Right kidney (tissue), 1 donor: ENCODE results near the gene ADAP1.

Experiments used
- DNase-seq: peaks from one replicate; pipeline ENCODE4 v3.0.0-alpha.2; 2016

ADAP1 gene

GRCh38 chr7:894927-895450 lies 59.5 kb downstream of the ADAP1 start:
- no peak for DNase-seq

GRCh38 chr7:894164-894867 lies 60.2 kb downstream of the ADAP1 start:
- no peak for DNase-seq

GRCh38 chr7:893686-894085 lies 60.8 kb downstream of the ADAP1 start:
- no peak for DNase-seq

GRCh38 chr7:892648-893593 lies 61.6 kb downstream of the ADAP1 start:
- DNase-seq: no peak

- DNase-seq: no peak
Observed at GRCh38 chr7:891805-892204, 62.7 kb downstream of the ADAP1 start.

- DNase-seq: no peak
Observed at GRCh38 chr7:891291-891690, 63.2 kb downstream of the ADAP1 start.

GRCh38 chr7:890868-891267 lies 63.6 kb downstream of the ADAP1 start:
- no peak for DNase-seq

- no peak for DNase-seq
Observed at GRCh38 chr7:889391-889790, 65.1 kb downstream of the ADAP1 start.

GRCh38 chr7:889025-889390 lies 65.5 kb downstream of the ADAP1 start:
- no peak for DNase-seq

- DNase-seq: no peak
Observed at GRCh38 chr7:888081-889024, 66.1 kb downstream of the ADAP1 start.

- no peak for DNase-seq
Observed at GRCh38 chr7:887488-887820, 67.0 kb downstream of the ADAP1 start.

- DNase-seq: no peak
Observed at GRCh38 chr7:886626-887487, 67.6 kb downstream of the ADAP1 start.

- DNase-seq: no peak
Observed at GRCh38 chr7:885893-886625, 68.4 kb downstream of the ADAP1 start.

GRCh38 chr7:885261-885892 lies 69.1 kb downstream of the ADAP1 start:
- no peak for DNase-seq

- DNase-seq: no peak
Observed at GRCh38 chr7:884191-885003, 70.1 kb downstream of the ADAP1 start.

GRCh38 chr7:883055-884021 lies 71.1 kb downstream of the ADAP1 start:
- no peak for DNase-seq

GRCh38 chr7:882336-883035 lies 72.0 kb downstream of the ADAP1 start:
- no peak for DNase-seq
